Prostate gland (tissue), 2 donors: ENCODE data around the gene EVI5.

Experiments
- CTCF ChIP-seq, 4 experiments: fragments of 200-600 bp in 2 of 4; fragments of 450-650 bp in 2 of 4; sonication (generic) in 2 of 4; IDR thresholded peaks; 1 replicate in 3 of 4; 2 replicates in 1 of 4; pipeline ENCODE4 v1.5.1; 2016 to 2019; ENCODE audit warnings: antibody characterized with exemption in 4 of 4, mild to moderate bottlenecking in 2 of 4, moderate library complexity in 2 of 4
- POLR2A ChIP-seq: fragments of 450-650 bp; IDR thresholded peaks from one replicate; pipeline ENCODE4 v1.6.1; 2016; ENCODE audit warnings: antibody characterized with exemption, mild to moderate bottlenecking
- POLR2AphosphoS5 ChIP-seq: sonication (generic); formaldehyde crosslinking; IDR thresholded peaks from one replicate; pipeline ENCODE4 v1.6.1; 2017; ENCODE audit warnings: antibody characterized with exemption

- TF ChIP-seq POLR2A (no peak), CTCF (IDR thresholded peaks at IDR 0.05) (no peak), POLR2AphosphoS5 (no peak)
These were observed 306.5 kb downstream of the EVI5 start for GRCh38 chr1:92478393-92478792.
